IPS DF 19.7 (cell line): Measurements from ENCODE around the gene GTPBP10.

ENCODE experiments used
- DNase-seq: peaks from one replicate; pipeline ENCODE4 v3.0.0-alpha.2; 2013; ENCODE audit warnings: low read depth, low spot score

Gene GTPBP10

DNA sequence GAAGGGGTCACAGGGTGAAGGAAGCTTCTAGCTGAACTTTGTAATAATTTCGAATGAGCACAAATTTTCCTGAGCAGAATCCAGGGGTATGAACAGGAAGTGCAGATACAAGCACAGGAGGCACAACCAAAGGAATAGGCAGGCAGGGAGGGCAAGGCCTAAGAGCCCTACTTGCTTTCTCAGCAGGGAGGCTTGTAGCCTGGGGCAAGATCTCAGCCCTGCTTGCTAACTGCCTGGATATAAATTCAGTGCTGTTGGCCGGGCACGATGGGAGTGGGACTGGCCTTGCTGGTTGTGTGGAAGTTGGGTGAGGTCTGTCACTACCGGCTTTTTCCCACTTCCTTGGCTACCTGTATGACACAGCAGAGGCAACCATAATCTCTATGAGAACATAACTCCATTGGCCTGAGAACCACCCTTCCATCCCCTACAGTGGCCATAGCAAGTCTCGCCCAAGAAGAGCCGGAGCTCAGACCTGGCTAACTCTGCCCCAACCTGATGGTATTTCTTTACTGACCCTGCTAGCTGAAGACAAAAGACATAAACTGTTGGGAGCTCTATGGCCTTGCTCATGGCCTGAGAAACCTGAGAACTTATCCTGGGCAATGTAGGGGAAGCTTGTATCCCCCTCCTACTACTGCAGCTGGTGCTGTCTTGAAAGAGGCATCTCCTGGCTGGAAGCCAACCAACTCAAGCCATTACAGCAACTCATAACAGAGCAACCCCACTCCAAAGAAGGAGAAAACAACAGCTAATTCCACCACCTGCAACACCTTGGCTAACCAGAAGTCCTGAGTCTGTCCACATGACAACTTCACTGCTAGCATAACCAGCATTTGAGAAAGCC lies 84.3 kb downstream of the GTPBP10 start:
- no peak for DNase-seq

GRCh38 chr7:90432752-90433151 lies 86.2 kb downstream of the GTPBP10 start:
- no peak for DNase-seq

DNA sequence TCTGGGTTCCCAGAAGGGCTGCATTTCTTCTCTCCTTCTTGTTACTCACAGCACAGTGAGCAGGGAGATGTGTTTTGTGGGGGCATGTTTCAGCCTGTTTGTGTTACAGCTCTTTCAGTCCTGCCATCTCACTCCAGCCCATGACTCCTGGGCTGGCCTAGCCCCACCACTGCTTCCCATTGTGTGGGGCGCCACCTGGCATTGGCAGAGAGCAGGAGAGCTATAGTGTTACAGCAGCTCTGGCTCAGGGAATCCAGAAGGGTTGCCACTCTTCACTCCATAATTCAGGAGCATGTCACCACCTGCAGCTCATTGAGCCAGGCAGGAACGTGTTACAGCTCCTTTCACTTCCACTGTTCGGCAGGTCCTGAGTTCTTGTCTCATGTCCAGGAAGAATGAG lies 86.7 kb downstream of the GTPBP10 start:
- DNase-seq, result no peak
